HG03095 (cell line): ENCODE measurements around the gene PTPN14.

Experiments
- ATAC-seq: cut with Tn5 transposase; IDR thresholded peaks from one replicate; pipeline ENCODE4 v1.9.1; 2021; ENCODE audit warnings: moderate library complexity; ENCODE audit not compliant: unreplicated experiment

Gene PTPN14

GRCh38 chr1:214569357-214570004, 18.1 kb upstream of the PTPN14 start:
- ATAC-seq, result no peak

- no peak for ATAC-seq
These were observed 16.9 kb upstream of the PTPN14 start for GRCh38 chr1:214568328-214568727.

- no peak for ATAC-seq
These were observed 16.1 kb upstream of the PTPN14 start for GRCh38 chr1:214567481-214567980.

- no peak for ATAC-seq
These were observed 15.0 kb upstream of the PTPN14 start for GRCh38 chr1:214566158-214567104.

- no peak for ATAC-seq
These were observed 13.9 kb upstream of the PTPN14 start for GRCh38 chr1:214565310-214565709.

GRCh38 chr1:214563881-214564280, 12.5 kb upstream of the PTPN14 start:
- no peak for ATAC-seq

GRCh38 chr1:214557952-214558735, 6.7 kb upstream of the PTPN14 start:
- peak; percentile 51 for ATAC-seq

GRCh38 chr1:214553142-214553710, 1.8 kb upstream of the PTPN14 start:
- no peak for ATAC-seq

- ATAC-seq, result no peak
These were observed 789 bp upstream of the PTPN14 start for GRCh38 chr1:214552174-214552608.

- ATAC-seq, result no peak
These were observed 456 bp downstream of the PTPN14 start for GRCh38 chr1:214550857-214551435.

GRCh38 chr1:214550013-214550856, 1.2 kb downstream of the PTPN14 start:
- no peak for ATAC-seq

GRCh38 chr1:214549604-214550003, 1.8 kb downstream of the PTPN14 start:
- ATAC-seq, result no peak

- ATAC-seq, result no peak
These were observed 2.4 kb downstream of the PTPN14 start for GRCh38 chr1:214548988-214549387.

GRCh38 chr1:214548271-214548670, 3.1 kb downstream of the PTPN14 start:
- ATAC-seq, result no peak

- ATAC-seq, result no peak
These were observed 3.7 kb downstream of the PTPN14 start for GRCh38 chr1:214547747-214548146.

GRCh38 chr1:214546886-214547641, 4.3 kb downstream of the PTPN14 start:
- no peak for ATAC-seq

- ATAC-seq, result no peak
These were observed 5.3 kb downstream of the PTPN14 start for GRCh38 chr1:214546084-214546483.

- no peak for ATAC-seq
These were observed 6.1 kb downstream of the PTPN14 start for GRCh38 chr1:214545293-214545692.

GRCh38 chr1:214544791-214545190, 6.6 kb downstream of the PTPN14 start:
- no peak for ATAC-seq
